NCI-H226 (cell line): ENCODE data around the gene CIAO1.
A peak's percentile ranks its signal among the peaks of the same experiment; 100 is the strongest.
"Not testable (repeated sequence)": the region's sequence is repeated elsewhere in the genome, so short reads cannot be mapped to it uniquely, and the experiment has no call there.

Experiments used
- DNase-seq: peaks from one replicate; pipeline ENCODE4 v3.0.0-alpha.2; 2015

Gene CIAO1

DNA sequence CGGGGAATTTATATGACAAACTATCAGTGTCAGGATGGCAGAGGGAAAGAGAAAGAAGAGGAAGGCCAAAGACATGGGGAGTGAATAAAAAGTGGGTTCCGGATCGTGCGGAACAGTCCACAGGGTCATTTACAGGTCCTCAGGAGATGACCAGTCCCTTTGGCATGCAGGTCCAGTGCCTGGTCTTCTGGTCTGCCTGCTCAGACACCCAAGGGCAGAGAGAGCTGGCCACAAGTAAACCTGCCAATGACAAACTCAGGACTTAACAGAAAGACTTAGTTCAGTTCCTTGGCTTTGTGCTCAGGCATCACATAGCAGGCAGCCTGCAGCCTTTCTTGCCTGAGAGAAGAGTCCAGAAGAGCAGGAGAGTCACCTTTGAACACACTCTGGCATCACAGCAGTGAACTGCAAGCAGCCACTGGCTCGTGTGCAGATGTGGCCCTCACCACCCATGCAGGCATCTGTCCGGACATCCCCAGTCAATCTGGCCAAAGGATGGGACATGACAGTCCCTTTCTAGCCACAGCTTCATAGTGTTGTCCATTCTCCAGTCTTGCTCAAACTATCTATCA lies 14.2 kb upstream of the CIAO1 start:
- peak; percentile 73 for DNase-seq

DNA sequence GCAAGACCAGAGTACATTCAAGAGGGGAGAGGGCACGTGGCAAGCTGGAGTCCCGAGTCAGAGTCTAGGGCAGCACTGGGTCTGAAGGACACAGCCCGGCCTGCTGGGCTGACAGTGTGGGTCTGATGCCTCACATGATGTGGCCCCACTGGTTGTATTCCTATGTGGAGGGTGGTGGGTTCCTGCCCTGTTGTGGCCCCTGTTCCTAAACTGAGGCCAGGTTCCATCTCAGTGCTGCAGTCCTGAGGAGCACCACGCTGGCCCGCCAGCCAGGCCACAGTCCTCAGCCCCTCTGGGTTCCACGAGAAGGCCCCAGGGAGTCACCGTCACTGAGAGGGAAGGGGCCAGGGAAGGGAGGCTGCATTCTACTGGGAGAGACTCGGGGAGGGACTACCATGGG lies 13.5 kb upstream of the CIAO1 start:
- no peak for DNase-seq

DNA sequence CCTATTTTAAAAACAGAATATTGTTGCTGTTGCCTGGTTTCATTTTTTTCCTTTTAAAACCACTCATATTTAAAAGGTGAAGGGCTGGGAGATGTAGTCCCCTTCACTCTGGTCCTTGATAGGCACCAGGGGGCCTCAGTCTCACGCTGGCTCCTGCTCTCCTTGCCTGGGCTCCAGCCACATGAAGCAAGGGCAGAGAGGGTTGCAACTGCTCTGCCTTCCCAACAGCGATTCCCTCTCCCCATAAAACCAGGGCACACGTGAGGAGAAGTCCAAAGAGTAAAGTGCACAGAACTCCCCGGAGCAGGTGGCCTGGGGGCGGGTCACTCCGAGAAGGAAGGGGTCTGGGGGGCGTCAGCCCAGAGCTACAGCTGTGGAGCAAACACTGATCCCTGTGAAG lies 13.0 kb upstream of the CIAO1 start:
- no peak for DNase-seq

DNA sequence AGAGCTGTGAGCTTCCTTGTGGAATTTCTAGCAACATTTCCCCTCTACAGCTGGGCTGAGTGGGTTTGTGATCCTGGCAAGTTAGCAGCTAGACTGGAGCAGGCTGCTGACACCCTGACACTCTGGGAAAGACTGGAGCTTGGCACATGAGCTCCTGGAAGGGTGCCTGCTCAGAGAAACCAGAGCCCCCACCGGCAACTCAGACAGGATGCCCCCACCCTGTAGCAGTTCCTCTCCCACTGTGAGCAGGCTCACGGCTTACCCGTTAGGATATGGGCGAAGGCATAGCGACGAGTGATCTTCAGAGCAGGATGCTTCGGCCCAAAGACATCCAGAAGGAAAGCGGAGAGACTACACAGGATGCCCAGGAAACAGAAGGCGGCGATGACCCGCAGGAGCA lies 11.5 kb upstream of the CIAO1 start:
- DNase-seq, result no peak

DNA sequence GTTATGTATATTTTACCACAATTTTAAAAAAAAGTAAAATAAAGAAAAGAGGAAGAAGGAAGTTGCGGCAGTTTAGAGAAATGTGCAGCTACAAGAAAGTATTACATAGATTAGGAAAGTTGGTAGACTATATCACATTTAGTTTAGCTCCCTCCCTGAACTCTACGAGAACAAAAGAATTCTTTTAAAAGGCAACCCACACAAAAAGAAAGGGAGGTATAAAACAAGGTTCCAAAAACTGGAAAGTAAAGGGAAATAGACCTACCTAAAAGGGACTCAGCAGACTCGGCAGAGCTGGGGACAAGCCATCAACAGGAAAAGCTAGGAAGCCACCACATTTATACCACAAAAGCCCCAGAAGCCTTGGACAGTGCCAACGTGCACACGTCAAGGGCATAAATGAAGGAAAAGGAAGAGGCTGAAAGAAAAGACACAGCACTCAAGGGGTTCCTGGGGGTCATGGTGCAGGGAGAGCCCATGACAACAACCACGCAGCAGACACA lies 9.4 kb upstream of the CIAO1 start:
- DNase-seq, result no peak

DNA sequence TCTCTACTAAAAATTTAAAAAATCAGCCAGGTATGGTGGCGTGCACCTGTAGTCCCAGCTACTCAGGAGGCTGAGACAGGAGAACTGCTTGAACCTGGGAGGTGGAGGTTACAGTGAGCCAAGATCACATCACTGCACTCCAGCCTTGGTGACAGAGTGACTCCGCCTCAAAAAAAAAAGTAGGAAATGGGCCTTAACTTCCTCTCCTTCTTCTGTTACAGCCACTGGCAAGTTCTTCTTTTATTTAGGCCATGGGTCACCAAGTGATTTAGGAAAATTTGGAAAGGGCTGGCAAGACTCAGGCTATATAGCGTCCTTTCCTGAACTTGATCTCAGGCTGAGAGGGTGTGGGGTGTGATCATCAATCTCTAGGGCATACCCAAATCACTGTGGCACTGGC lies 8.3 kb upstream of the CIAO1 start:
- not testable (repeated sequence) for DNase-seq

DNA sequence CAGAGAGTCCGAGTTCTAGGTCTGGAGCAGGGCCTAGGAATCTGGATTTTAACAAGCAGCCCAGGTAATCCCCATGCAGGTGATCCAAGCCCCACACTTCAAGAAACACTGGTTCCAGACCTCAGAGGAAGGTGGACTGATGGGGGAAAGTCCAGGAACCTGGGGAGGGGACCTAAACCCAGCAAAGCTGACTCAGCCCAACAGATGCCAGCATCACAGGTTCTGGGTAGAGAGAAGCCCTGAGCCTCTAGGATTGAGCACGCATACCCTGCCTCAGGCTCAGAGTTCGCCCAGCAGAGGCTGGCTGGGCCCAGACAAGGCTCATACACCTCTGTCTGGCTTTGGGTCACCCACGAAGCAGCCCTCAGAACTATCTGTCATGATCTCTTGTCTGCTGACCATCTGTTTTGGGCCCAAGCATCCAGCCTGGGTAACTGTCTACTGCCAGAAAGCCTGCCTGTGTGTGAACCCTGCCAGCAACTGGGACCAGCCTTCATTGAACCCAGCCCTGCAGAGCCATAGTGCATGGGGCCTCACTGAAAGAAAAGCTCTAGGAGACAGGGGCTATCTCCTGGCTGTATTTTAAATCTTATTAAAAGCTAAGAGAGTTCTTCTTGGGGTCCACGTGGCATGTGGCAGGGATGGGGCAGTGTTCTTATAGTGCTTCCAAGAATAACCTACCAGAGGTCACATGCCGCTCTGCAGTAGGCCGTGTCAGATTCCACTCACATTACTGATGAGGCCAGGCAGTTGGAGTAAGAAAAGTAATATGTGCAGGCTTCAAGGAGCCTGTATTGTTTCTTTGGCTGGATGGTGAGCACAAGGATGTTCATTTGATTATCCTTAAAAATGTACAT lies 7.6 kb upstream of the CIAO1 start:
- no peak for DNase-seq

DNA sequence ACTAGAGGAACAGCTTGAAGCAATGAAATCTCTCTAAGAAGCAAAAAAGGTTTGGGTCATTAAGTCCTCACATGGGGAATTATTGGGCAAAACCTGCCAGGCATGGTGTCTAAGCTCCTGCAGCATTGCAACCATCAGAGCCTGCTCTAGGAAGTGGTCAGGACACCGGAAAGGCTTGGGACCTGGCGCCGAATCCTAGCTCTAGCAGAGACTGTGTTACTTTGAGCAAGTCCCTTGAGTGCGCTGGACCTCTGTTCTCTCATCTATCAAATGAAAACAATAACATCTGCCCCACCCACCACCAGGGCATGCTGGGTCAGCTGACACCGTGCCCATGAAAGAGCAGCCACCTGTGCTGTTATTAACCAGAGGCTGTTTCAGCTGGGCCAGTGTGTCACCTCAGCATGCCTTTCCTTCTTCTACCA lies 6.5 kb upstream of the CIAO1 start:
- DNase-seq, result no peak

DNA sequence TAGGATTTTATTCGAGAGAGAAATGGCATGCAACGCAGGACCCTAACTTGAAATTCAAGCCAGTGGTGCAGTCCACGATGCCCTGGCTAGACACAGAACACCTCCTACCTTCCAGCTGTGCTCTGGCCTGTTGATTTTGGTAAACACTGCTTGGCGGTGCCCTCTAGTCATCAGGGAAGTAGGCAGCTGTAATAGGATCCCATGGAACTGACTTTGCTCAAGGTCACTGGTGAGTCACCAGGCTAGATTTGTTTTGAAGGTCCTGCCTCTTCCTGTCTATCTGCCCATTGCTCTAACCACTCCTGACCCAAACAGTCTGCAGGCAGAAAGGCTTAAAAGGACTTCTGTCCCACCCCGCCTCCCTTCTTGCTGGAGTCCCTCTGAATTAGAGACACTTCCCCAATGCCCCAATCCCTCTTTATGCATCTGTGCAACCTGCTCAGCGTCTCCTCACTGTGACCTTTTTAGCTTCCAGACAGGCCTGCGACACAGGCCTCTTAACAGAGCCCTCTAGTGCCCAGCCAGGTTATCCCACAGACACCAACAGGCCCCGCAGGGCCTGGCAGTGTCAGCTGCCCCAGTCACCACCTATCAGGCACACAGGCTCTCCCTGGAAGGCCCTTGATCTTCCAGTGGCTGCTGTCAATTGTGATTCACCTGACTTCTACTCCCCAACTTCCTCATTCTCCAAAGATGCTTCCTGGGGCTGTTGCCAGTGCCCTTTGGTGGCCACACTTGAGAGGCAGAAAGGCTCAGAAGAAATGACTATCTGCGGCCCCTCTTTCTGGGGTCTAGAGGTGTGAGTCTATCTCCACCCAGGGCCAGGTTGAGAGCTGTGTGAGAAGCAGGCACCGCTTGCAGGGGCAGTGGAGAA lies 5.4 kb upstream of the CIAO1 start:
- DNase-seq, result peak; percentile 63

DNA sequence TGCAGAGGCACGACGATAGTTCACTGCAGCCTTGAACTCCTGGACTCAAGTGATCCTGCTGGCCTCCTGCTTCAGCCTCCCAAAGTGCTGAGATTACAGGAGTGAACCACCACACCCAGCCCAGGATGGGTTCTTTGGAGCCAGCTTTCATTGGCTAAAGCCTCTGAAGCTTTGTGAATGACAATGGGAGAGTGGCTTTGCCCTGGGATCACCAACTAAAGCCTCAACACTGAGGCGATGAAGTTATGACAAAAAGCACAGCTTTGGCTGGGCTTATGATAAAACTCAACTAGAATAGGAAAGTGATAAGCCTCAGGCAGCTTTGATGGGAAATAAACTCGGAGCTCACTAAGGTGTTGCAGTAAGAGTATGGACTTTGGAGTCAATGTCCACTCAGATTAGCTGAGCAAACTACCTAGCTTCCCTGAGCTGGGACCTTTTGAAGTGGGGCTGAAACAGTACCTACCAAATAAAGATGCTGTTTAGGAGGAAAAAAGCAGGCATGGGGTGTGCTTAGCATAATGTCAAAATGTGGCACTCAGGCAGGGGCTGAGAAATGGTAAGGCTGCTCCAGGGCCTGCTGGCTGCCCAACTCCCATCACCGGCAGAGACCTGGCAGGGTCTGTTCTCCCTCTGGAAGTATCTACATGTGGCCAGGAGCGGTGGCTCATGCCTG lies 4.6 kb upstream of the CIAO1 start:
- no peak for DNase-seq

DNA sequence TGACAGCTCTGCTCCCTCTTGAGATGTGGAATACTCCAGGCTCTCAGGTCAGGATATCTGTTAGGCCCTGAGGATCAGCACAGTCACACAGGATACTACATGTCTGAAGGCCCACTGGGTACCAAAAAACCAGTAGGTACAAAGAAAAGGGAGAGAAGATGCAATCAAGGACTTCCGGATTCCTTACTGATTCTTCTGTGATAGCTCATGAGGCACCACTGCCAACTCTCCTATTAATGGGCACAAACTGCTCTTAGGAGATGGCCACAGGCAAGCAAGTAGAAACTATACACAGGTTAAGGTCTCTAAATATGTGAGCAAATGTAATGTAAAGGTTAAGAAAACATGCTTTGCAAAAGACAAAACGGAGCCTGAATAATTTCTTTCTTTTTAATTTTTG lies 3.7 kb upstream of the CIAO1 start:
- DNase-seq, result no peak

DNA sequence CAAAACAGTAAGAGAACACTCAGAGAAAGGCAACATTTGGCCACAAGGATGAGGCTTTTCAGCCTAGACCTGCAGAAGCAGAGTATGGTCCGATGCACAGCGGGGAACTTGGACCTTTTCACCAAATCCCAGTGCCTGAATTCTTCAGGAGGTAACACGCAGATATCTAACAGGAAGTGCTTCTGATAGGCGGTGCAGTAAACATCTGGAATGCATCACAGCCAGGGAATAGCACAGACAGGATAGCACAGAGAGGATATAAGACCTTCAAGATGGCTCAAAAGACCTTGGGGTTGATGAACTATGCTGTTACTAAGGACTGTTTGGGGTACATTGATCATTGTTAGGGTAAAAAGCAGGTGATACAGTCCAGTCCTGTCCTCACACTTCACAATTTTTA lies 1.9 kb upstream of the CIAO1 start:
- no peak for DNase-seq

DNA sequence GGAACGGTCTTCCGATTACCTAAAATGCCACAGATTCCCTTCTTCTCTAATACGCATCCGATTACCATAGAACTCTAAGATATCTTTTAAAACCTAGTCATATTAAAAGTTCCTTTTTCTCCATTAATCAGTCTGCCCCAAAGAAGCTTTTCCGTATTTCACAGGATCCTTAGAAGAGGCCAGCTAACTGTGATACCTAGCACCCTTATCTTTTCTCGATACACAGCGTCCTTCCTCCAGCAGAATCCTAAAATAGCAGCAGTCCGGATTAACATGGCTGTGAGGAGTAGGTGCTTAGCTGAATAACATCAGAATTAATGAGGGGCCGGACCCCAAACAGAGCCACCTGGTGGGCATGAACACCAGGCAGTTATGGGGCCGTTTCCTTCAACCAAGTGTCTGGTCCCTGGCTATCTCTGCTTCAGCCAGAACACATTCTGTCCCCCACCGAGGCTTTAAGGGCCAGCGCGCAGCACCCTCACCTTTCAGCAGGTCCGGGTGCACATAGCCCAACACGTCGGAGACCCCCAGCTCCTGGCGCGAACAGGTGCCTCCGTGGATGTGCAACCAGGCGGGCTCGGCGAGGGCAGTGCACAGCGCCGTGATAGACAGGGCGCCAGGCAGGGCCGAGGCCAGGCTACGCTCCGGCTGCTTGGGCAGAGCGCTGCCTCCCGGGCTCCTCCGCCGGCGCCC lies 1.2 kb upstream of the CIAO1 start:
- no peak for DNase-seq

DNA sequence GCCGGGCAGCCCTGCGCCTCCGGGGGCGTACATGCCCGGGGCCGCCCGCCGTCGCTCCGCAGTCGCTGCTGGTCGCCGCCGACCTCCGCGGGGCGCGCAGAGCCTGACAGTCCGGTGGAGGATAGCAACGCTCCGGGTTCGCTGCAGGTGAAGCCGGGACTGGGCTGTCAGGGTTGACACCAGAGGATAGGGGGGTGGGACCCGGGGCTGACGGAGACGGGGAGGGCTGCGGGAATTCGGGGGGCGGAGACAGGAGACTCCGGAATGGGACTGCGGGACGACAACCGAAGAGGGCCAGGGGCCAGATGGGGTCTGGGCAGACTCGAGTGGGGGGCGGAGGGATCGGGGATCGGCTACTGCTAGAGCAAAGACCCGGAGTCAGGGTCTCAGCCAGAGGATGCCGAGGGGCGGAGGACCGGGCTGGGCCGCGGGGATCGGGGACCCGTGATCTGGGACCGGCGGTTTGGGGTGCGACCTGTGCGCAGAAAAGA lies 631 bp upstream of the CIAO1 start:
- DNase-seq, result no peak

DNA sequence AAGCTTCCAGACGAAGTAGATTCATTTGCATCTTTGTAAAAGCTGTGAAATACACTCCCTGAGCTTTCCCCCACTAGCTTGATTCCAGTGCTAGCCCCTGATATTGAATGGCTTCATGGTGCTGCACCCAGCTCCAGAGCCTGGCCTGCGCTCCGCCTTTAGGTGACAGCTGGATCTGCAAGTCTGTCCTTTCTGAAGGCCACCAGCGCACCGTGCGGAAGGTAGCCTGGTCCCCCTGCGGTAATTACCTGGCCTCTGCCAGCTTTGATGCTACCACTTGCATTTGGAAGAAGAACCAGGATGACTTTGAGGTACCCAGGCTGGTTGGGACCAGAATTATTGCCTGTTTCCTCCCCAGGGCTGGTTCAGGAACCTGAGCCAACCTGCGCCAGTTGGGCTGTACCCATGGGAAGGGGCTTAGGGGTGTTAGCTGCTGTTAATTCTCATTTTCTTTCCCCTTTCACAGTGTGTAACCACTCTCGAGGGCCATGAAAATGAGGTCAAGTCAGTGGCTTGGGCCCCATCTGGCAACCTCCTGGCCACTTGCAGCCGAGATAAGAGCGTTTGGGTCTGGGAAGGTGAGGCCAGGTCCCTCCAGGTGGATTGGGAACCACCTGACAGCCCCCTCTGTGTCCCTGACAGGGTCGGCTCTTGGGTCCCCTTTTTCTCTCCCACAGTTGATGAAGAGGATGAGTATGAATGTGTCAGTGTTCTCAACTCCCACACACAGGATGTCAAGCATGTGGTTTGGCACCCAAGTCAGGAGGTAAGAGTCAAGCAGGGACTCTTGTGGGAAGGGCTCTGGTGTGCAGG lies 1.3 kb downstream of the CIAO1 start:
- DNase-seq, result no peak

DNA sequence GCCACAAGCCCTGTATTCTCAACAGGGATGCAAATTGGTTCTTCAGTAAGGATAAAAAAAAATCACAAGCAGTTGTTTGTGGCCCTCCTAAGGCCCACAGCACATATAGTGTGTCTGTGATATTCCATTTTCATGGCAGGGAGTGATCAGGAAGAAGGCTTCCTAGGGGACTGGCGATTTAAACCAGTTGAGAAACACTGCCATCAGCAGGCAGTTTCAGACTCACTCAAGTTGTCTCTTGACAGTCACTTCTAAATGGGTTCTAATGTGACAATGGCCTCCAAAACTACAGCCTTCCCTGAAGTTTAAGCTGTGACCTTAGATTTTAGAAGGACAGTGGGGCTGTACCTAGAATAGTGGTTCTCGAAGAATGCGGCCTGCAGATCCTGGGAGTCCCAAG lies 6.0 kb downstream of the CIAO1 start:
- DNase-seq, result no peak

DNA sequence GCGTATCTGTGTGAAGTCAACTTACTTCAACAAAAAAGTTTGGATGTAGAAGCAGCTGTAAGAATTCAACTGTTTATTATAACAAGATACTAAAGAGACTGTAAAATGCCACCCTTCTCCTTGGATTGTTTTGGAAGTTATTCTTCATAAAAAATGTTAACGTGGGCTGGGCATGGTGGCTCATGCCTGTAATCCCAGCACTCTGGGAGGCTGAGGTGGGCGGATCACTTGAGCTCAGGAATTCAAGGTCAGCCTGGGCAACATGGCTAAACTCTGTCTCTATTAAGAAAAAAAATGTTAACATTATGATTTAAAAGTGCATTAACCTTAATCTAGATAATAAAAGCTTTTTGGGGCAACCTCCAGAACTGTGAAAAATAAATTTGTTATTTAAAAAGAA lies 7.7 kb downstream of the CIAO1 start:
- no peak for DNase-seq

DNA sequence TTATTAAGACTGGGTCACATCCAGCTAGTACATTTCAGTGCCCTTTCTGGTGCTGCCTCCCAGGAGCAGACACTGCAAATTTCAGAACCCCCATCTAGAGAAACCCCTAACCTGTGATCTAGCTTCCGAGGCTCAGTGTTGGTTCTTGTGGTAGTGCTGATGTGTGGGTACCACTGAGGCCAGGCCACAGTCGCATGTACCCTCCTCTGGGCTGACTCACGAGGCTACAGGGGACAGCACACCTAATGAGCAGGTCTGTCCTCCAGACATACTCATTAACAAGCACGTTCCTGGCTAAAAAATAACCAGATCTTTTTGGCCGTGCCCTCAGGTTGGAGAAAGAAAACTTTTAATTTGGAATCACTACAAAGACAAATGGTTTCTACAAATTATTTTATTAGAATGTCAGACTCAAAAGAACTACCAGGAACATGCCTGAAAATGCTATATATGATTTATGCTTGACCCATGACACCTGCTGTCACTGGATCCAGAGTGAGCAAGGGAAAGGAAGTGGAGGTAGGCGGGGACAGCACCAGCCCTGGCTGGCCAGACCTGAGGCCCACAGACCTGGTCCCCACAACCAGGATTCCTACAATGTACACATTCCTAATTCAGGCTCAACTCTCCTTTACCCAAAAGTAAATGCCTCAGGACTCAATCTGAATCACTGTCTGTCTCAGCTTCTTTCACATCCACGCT lies 8.5 kb downstream of the CIAO1 start:
- no peak for DNase-seq

DNA sequence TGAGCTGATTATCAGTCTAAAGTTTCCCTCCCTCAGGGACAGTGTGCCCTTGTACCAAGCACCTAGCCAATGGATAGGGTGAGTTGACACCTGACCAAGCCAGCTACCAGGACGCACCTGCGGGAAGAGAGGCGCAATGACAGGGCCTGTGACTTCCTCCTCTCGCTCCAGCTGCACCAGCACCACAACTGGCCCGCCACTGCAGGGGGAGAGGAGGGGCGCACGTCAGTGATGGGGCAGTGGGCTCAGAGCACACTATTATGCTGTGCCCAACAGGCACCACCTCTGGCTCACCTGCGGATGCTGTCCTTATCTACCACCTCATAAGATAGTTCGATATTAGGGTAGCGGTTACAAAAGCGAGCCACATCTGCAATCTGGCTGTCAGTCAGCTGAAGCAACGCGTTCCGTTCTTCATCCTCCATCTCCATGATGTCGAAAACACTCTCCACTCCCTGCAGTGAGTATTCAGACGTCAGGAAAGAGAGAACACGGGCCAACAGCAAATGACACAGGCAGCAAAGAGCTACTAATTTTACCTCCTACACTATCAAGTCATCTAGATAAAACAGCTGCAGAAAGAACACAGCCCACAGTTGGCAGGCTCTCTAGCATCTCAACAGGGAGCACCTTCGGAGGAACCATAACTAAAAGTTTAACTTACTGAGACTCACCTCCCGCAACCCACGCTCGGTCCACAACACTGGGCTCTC lies 10.9 kb downstream of the CIAO1 start:
- DNase-seq, result no peak

DNA sequence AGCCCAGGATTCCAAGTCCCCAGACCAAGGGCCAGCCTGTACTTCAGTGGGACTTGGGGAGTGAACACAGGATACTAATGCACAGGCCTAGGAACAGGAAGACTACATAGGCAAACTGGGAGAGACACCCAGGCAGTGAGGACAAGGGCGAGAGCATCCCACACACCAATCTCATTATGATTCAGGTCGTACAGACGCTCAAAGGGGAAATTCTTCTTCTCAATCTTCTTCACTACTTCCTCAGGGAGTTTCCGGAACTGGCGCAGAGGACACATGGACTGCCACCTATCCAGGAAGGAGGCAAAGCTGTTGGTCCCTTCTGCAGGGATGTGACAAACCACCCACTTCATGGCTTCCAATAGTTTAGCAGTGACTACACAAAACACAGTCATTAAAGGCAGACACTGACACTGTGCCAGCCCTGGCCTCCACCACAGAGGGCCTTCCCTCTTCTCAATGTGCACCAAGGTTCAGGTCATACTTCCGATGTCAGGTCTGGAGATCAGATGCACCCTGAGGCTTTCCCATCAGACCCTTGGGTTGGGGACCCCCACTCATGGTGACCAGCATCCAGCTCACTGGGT lies 21.3 kb downstream of the CIAO1 start:
- no peak for DNase-seq
